Measurements from ENCODE around the gene NPL.

Gene NPL

DNA sequence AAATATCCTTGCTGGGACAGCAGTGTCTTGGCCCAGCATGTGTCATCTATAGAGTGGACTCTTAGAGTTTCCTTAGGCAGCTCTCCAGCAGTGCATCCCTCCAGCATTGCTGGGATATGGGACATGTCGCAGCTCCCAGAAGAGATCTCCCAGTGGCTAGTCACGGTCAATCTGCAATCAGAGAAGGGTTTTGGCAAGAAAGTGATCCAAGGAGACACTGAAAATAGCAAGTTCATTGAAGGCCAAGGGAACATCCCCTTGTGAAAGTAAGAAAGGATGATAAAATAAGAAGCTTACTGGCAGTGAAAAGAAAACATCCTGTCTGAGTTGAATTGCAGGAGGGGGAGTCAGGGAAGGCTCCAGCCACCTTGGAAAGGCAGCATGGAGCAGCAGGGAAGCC is 19.3 kb upstream of the NPL start:
- ChIA-PET POLR2A (no interaction called here), CTCF (interaction anchor here (3.0 to 3.6 kb wide), 2 partner anchors 13 to 175 kb away, joined by 10 to 21 read pairs; no protein-coding TSS in a partner anchor)
- Histone ChIP-seq H3K27ac (ENCODE audit: extremely low read depth, low read depth, low read length) (no peak overlapping the region), H3K4me3 (ENCODE audit: low read depth, low read length) (no peak overlapping the region), H3K9me3 (ENCODE audit: control insufficient read depth, insufficient read depth, low read depth, low read length) (no peaks in the 10 kb centered on the region), H3K4me1 (ENCODE audit: control insufficient read depth, insufficient read depth, low read length) (no peaks in the 10 kb centered on the region), H3K36me3 (ENCODE audit: control insufficient read depth in 2 of 2, insufficient read depth in 1 of 2, low read length in 2 of 2) (no peaks in the 10 kb centered on the region)
- TF ChIP-seq GLIS1 (tag by site-specific recombination; IDR thresholded peaks at IDR 0.05) (peak; percentile 31; the same call in 1 of the 2 replicates), ZBTB17 (tag by site-specific recombination; IDR thresholded peaks at IDR 0.05) (no peak)

DNA sequence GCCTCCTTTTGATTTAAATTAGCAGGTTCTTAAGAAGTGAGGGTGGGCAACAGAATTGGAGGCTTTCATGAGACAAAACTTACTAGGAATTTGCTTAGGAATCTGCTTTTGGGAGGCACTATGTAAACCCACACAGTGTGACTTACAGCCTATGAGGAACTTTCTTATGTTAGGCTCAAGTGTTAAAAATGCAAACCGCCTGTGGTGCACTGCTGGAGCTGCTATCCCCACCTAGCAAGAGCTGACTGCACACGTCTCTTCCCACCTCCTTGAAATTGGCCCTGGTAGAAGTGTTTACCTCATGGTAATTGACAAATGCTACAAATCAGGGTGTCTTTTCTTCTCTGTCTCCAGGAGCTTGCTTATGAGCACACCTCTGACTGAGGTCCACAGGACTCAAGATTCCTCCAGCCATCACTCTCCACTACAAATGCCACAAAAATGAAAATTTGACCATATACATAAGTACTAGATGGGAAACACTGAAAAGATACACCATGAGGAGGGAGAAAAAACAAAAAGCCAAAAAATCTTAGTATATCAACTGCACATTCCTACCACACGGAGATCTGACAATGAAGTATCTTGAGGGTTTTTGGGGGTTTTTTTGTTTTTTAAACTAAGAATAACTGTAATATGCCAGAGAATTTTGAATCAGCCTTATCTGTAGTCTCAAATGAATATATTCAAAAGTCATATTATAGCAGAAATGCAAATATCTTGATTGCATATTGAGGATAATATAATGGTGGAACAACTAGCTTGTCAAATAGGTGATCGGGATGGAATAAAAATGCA is 18.2 kb upstream of the NPL start:
- Histone ChIP-seq H3K36me3 (ENCODE audit: control insufficient read depth in 2 of 2, insufficient read depth in 1 of 2, low read length in 2 of 2) (no peaks in the 10 kb centered on the region), H3K9me3 (ENCODE audit: control insufficient read depth, insufficient read depth, low read depth, low read length) (no peaks in the 10 kb centered on the region), H3K4me3 (ENCODE audit: low read depth, low read length) (no peak overlapping the region), H3K27ac (ENCODE audit: extremely low read depth, low read depth, low read length) (no peak overlapping the region), H3K4me1 (ENCODE audit: control insufficient read depth, insufficient read depth, low read length) (no peaks in the 10 kb centered on the region)
- TF ChIP-seq ZIC2 (tag by site-specific recombination; IDR thresholded peaks at IDR 0.05): peak; percentile 28; the same call in 1 of the 2 replicates
- no peak for TF ChIP-seq ZNF624 (tag by site-specific recombination; IDR thresholded peaks at IDR 0.05)
- POLR2A ChIA-PET: no interaction called here
- CTCF ChIA-PET: interaction anchor here (0.7 to 3.6 kb wide), 7 partner anchors 9 to 678 kb away, joined by 3 to 21 read pairs (median 4); no protein-coding TSS in a partner anchor

DNA sequence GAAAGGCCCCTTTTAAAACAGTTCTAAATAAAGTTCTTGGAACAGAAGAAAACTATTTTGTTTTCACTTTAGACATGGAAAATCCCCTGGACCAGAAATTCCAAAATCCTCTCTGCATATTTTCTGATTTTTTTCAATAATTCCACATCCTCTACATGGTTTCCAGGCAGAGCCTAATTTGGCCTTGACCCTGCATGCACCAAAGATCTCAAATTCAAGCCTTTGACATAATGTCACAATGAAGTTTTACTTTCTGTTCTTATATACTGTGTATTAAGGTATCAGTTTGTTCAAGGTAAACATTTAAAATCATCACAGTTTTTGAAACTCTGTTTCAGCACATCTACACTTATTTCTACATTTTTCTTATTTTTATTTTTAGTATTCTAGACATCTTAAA is 12.2 kb upstream of the NPL start:
- no peak overlapping the region for H3K27ac ChIP-seq (ENCODE audit: extremely low read depth, low read depth, low read length)
- ChIA-PET CTCF (interaction anchor here (0.6 to 0.7 kb wide), 2 partner anchors 150 to 179 kb away, joined by 4 to 6 read pairs; no protein-coding TSS in a partner anchor), POLR2A (no interaction called here)
- H3K4me1 ChIP-seq (ENCODE audit: control insufficient read depth, insufficient read depth, low read length): no peaks in the 10 kb centered on the region
- no peaks in the 10 kb centered on the region for H3K9me3 ChIP-seq (ENCODE audit: control insufficient read depth, insufficient read depth, low read depth, low read length)
- H3K4me3 ChIP-seq (ENCODE audit: low read depth, low read length): no peak overlapping the region
- no peaks in the 10 kb centered on the region for H3K36me3 ChIP-seq (ENCODE audit: control insufficient read depth in 2 of 2, insufficient read depth in 1 of 2, low read length in 2 of 2)
- TF ChIP-seq ZNF571 (tag by site-specific recombination; IDR thresholded peaks at IDR 0.05) (no peak), ZNF16 (tag by site-specific recombination; IDR thresholded peaks at IDR 0.05; ENCODE audit: low read depth) (no peak), ZNF501 (tag by site-specific recombination; IDR thresholded peaks at IDR 0.05) (no peak), ZNF521 (tag by site-specific recombination; IDR thresholded peaks at IDR 0.05) (no peak), ZBTB48 (tag by site-specific recombination; IDR thresholded peaks at IDR 0.05) (no peak), ZNF777 (tag by site-specific recombination; IDR thresholded peaks at IDR 0.05; ENCODE audit: borderline replicate concordance) (no peak), ZNF514 (tag by site-specific recombination; IDR thresholded peaks at IDR 0.05) (no peak), ZNF416 (tag by site-specific recombination; IDR thresholded peaks at IDR 0.05) (no peak), KLF8 (tag by site-specific recombination; IDR thresholded peaks at IDR 0.05) (no peak), ZNF747 (tag by site-specific recombination; IDR thresholded peaks at IDR 0.05) (no peak)
- TF ChIP-seq, protein P1, sequence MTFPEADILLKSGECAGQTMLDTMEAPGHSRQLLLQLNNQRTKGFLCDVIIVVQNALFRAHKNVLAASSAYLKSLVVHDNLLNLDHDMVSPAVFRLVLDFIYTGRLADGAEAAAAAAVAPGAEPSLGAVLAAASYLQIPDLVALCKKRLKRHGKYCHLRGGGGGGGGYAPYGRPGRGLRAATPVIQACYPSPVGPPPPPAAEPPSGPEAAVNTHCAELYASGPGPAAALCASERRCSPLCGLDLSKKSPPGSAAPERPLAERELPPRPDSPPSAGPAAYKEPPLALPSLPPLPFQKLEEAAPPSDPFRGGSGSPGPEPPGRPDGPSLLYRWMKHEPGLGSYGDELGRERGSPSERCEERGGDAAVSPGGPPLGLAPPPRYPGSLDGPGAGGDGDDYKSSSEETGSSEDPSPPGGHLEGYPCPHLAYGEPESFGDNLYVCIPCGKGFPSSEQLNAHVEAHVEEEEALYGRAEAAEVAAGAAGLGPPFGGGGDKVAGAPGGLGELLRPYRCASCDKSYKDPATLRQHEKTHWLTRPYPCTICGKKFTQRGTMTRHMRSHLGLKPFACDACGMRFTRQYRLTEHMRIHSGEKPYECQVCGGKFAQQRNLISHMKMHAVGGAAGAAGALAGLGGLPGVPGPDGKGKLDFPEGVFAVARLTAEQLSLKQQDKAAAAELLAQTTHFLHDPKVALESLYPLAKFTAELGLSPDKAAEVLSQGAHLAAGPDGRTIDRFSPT (tag by site-specific recombination; IDR thresholded peaks at IDR 0.05): no peak
- TF ChIP-seq, protein P2, sequence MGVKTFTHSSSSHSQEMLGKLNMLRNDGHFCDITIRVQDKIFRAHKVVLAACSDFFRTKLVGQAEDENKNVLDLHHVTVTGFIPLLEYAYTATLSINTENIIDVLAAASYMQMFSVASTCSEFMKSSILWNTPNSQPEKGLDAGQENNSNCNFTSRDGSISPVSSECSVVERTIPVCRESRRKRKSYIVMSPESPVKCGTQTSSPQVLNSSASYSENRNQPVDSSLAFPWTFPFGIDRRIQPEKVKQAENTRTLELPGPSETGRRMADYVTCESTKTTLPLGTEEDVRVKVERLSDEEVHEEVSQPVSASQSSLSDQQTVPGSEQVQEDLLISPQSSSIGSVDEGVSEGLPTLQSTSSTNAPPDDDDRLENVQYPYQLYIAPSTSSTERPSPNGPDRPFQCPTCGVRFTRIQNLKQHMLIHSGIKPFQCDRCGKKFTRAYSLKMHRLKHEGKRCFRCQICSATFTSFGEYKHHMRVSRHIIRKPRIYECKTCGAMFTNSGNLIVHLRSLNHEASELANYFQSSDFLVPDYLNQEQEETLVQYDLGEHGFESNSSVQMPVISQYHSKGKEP (tag by site-specific recombination; IDR thresholded peaks at IDR 0.05): no peak
- TF ChIP-seq, protein P3, sequence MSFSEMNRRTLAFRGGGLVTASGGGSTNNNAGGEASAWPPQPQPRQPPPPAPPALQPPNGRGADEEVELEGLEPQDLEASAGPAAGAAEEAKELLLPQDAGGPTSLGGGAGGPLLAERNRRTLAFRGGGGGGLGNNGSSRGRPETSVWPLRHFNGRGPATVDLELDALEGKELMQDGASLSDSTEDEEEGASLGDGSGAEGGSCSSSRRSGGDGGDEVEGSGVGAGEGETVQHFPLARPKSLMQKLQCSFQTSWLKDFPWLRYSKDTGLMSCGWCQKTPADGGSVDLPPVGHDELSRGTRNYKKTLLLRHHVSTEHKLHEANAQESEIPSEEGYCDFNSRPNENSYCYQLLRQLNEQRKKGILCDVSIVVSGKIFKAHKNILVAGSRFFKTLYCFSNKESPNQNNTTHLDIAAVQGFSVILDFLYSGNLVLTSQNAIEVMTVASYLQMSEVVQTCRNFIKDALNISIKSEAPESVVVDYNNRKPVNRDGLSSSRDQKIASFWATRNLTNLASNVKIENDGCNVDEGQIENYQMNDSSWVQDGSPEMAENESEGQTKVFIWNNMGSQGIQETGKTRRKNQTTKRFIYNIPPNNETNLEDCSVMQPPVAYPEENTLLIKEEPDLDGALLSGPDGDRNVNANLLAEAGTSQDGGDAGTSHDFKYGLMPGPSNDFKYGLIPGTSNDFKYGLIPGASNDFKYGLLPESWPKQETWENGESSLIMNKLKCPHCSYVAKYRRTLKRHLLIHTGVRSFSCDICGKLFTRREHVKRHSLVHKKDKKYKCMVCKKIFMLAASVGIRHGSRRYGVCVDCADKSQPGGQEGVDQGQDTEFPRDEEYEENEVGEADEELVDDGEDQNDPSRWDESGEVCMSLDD (tag by site-specific recombination; IDR thresholded peaks at IDR 0.05): no peak

Measured in HEK293 (cell line).